DOHH2 (cell line): Measurements from ENCODE around the gene SEMA4D.

Experiments used
- CTCF ChIP-seq: fragments of 200-600 bp; sonication (generic); IDR thresholded peaks from one replicate; pipeline ENCODE4 v1.5.1; 2014; ENCODE audit warnings: antibody characterized with exemption, mild to moderate bottlenecking, low read depth, low read length; ENCODE audit not compliant: poor library complexity, severe bottlenecking
- EZH2phosphoT487 ChIP-seq: fragments of 200-600 bp; sonication (generic); IDR thresholded peaks from 2 replicates; pipeline ENCODE4 v1.6.1; 2017; ENCODE audit warnings: borderline replicate concordance, mild to moderate bottlenecking, antibody characterized with exemption, low read length, moderate library complexity, mixed read lengths

GRCh38 chr9:89453452-89453851 lies 44.5 kb downstream of the SEMA4D start:
- TF ChIP-seq CTCF (no peak), EZH2phosphoT487 (no peak)
